Heart right ventricle (tissue), 16 donors: Measurements from ENCODE around the gene PCDHGB4. TPM values are rescaled to one million over a fixed set of nuclear protein-coding genes. Genes with fewer than 3 reads are reported as not detected.

Source experiments
- ATAC-seq, 8 donors: fragments of 200-7000 bp; cut with Tn5 transposase; one replicate each; pipeline ENCODE4 v1.9.1; 2020; ENCODE audit warnings: mild to moderate bottlenecking in 8 of 8, moderate library complexity in 8 of 8, moderate number of reproducible peaks in 1 of 8
- DNase-seq, 2 donors: peaks; one replicate each; pipeline ENCODE4 v3.0.0-alpha.2; 2020
- H3K27ac ChIP-seq, 10 donors: fragments of 200-600 bp; sonication (generic) in 2 of 10; one replicate each; pipeline versions ENCODE4 v1.5.0 to v1.8.0; 2020 to 2022; ENCODE audit warnings: mild to moderate bottlenecking in 3 of 10
- H3K27me3 ChIP-seq, 7 donors: fragments of 200-600 bp; one replicate each; pipeline ENCODE4 v1.8.0; 2021 to 2022; ENCODE audit warnings: mild to moderate bottlenecking in 2 of 7
- H3K36me3 ChIP-seq, 9 donors: fragments of 200-600 bp; sonication (generic) in 1 of 9; one replicate each; pipeline versions ENCODE4 v1.5.0 to v1.8.0; 2020 to 2022; ENCODE audit warnings: mild to moderate bottlenecking in 2 of 9
- H3K4me1 ChIP-seq, 9 donors: fragments of 200-600 bp; sonication (generic) in 1 of 9; one replicate each; pipeline versions ENCODE4 v1.5.0 to v1.8.0; 2020 to 2022; ENCODE audit warnings: mild to moderate bottlenecking in 4 of 9
- H3K4me3 ChIP-seq, 10 donors: fragments of 200-600 bp; sonication (generic) in 2 of 10; one replicate each; pipeline versions ENCODE4 v1.5.0 to v1.8.0; 2020 to 2022; ENCODE audit warnings: mild to moderate bottlenecking in 7 of 10, moderate library complexity in 2 of 10
- H3K9me3 ChIP-seq, 11 donors: fragments of 200-600 bp in 10 of 11; sonication (generic) in 2 of 11; one replicate each; pipeline versions ENCODE4 v1.5.0 to v1.8.0; 2013 to 2022; ENCODE audit warnings: mild to moderate bottlenecking in 2 of 11, control low read depth in 1 of 11, moderate library complexity in 1 of 11
- WGBS, 2 donors: extraction: QIAGEN DNeasy Blood & Tissue Kit; methylation state at CpG; one replicate each; pipeline ENCODE4 v1.1.7; 2013; ENCODE audit warnings: inconsistent platforms in 1 of 2; 5-methylcytosine and 5-hydroxymethylcytosine counted together
- intact Hi-C, 10 donors: fragments of 100-400 bp; cut with DNase I; formaldehyde crosslinking; loops; one replicate each; pipeline versions ENCODE4 v1.11.1 to v1.14.2; 2022
- polyA plus RNA-seq, 2 donors: library from polyadenylated mRNA; stranded (reverse); fragments of 200-250 nt; gene quantifications; one replicate each; pipeline ENCODE4 v1.2.3, GENCODE V29; 2013
- total RNA-seq, 10 donors: library from RNA; stranded (reverse); fragmentation: NEBNext Ultra II Directional in 3 of 10; extraction: Animal tissue kit (Norgen Biotek cat#: 25700) in 3 of 10; gene quantifications; one replicate each; pipeline versions ENCODE4 v1.2.1 to v1.2.4, GENCODE V29; 2021 to 2023
- TF ChIP-seq, protein P1 (sequence below), 9 donors: fragments of 200-600 bp; sonication (generic) in 2 of 9; IDR thresholded peaks; one replicate each; pipeline versions ENCODE4 v1.5.0 to v1.8.0; 2021 to 2022; ENCODE audit warnings: antibody characterized with exemption in 9 of 9, mild to moderate bottlenecking in 5 of 9, moderate library complexity in 1 of 9
- donor health status: Arrhythmogenic right ventricular cardiomyopathy.
- donor health status: ischemic (EF 13 %, LVEDD 7.1; RV severe dilation, severe dysfunction).
- donor health status: healthy with polysubstance abuse.
- donor health status: DM: no; HTN: yes; CAD: no.
- donor health status: DM: no; HTN: no; CAD: no.
- donor health status: ischemic (EF 25% LVEDD 6.9; RV normal size, moderate dysfunction).
- donor health status: ischemic (EF 25% LVEDD 5.7; RV mildly dilated, moderate dysfunction).
- donor health status: healthy.
- donor health status: DM: yes; HTN: yes; CAD: no.
- donor health status: Ischemic cardiomyopathy.
- donor health status: ischemic (EF 35%, LVEDD 5.7; RV mildly dilated, moderate dysfunction).
- donor health status: nonischemic (EF 11% LVEDD 7.7; RV severe dilation, severe dysfunction).
- donor health status: DM: yes; HTN: yes; CAD: no.
- donor health status: PGD.
- donor health status: ischemic (EF 29% LVEDD 5.4; RV normal size, mild dysfunction).
- donor health status: nonischemic (EF 23%, LVEDD 6.1; RV moderate dilation, normal function).

The PCDHGB4 gene
- total and polyA plus RNA-seq, 12 donors: 0.96 to 10.9 (median 7.1) TPM

DNA sequence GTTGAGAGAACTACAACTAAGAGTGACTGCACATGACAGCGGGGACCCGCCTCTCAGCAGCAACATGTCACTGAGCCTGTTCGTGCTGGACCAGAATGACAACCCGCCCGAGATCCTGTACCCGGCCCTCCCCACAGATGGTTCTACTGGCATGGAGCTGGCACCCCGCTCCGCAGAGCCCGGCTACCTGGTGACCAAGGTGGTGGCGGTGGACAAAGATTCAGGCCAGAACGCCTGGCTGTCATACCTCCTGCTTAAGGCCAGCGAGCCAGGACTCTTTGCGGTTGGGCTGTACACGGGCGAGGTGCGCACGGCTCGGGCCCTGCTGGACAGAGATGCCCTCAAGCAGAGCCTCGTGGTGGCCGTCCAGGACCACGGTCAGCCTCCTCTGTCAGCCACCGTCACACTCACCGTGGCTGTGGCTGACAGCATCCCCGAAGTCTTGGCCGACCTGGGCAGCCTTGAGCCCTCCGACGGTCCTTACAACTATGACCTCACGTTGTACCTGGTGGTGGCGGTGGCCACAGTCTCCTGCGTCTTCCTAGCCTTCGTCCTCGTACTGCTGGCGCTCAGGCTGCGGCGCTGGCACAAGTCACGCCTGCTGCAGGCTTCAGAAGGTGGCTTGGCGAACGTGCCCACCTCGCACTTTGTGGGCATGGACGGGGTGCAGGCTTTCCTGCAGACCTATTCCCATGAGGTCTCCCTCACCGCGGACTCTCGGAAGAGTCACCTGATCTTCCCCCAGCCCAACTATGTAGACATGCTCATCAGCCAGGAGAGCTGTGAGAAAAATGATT, 2.8 kb upstream of the PCDHGB4 start:
- no peak overlapping the region for H3K27ac ChIP-seq
- ATAC-seq (peak in 1 of 8 donors; percentile 17), DNase-seq (no peak)
- H3K4me3 ChIP-seq: no peak overlapping the region
- intact Hi-C loops: no loop called here
- H3K9me3 ChIP-seq: peaks cover 0 to 97% (median 53%) of the 10 kb centered on the region in 11 donors
- peaks cover 0 to 6% (median 0%) of the 10 kb centered on the region in 9 donors for H3K4me1 ChIP-seq
- H3K27me3 ChIP-seq: peaks cover 0 to 54% (median 0%) of the 10 kb centered on the region in 7 donors
- peaks cover 0 to 27% (median 0%) of the 10 kb centered on the region in 9 donors for H3K36me3 ChIP-seq
- 49 to 58% methylated on average over 43 of the region's 43 CpGs for WGBS, 2 donors
- TF ChIP-seq, protein P1, sequence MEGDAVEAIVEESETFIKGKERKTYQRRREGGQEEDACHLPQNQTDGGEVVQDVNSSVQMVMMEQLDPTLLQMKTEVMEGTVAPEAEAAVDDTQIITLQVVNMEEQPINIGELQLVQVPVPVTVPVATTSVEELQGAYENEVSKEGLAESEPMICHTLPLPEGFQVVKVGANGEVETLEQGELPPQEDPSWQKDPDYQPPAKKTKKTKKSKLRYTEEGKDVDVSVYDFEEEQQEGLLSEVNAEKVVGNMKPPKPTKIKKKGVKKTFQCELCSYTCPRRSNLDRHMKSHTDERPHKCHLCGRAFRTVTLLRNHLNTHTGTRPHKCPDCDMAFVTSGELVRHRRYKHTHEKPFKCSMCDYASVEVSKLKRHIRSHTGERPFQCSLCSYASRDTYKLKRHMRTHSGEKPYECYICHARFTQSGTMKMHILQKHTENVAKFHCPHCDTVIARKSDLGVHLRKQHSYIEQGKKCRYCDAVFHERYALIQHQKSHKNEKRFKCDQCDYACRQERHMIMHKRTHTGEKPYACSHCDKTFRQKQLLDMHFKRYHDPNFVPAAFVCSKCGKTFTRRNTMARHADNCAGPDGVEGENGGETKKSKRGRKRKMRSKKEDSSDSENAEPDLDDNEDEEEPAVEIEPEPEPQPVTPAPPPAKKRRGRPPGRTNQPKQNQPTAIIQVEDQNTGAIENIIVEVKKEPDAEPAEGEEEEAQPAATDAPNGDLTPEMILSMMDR (IDR thresholded peaks at IDR 0.05): no peak

DNA sequence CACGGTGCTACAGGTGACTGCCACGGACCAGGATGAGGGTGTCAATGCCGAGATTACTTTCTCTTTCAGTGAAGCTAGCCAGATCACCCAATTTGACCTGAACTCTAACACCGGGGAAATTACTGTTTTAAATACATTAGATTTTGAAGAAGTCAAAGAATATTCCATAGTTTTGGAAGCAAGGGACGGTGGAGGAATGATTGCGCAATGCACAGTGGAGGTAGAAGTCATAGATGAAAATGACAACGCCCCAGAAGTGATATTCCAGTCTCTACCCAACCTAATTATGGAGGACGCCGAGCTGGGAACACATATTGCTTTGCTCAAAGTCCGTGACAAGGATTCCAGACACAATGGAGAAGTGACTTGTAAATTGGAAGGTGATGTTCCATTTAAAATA, 1.2 kb downstream of the PCDHGB4 start:
- peaks cover 0 to 97% (median 62%) of the 10 kb centered on the region in 11 donors for H3K9me3 ChIP-seq
- TF ChIP-seq, protein P1 (IDR thresholded peaks at IDR 0.05): no peak
- DNase-seq: no peak
- peaks cover 0 to 28% (median 3%) of the 10 kb centered on the region in 9 donors for H3K36me3 ChIP-seq
- intact Hi-C loops: no loop called here
- peaks cover 0 to 14% (median 0%) of the 10 kb centered on the region in 9 donors for H3K4me1 ChIP-seq
- H3K27me3 ChIP-seq: peaks cover 0 to 50% (median 0%) of the 10 kb centered on the region in 7 donors
- ATAC-seq: no peak
- no peak overlapping the region for H3K27ac ChIP-seq
- 56 to 58% methylated on average over 10 of the region's 10 CpGs for WGBS, 2 donors
- H3K4me3 ChIP-seq: no peak overlapping the region

DNA sequence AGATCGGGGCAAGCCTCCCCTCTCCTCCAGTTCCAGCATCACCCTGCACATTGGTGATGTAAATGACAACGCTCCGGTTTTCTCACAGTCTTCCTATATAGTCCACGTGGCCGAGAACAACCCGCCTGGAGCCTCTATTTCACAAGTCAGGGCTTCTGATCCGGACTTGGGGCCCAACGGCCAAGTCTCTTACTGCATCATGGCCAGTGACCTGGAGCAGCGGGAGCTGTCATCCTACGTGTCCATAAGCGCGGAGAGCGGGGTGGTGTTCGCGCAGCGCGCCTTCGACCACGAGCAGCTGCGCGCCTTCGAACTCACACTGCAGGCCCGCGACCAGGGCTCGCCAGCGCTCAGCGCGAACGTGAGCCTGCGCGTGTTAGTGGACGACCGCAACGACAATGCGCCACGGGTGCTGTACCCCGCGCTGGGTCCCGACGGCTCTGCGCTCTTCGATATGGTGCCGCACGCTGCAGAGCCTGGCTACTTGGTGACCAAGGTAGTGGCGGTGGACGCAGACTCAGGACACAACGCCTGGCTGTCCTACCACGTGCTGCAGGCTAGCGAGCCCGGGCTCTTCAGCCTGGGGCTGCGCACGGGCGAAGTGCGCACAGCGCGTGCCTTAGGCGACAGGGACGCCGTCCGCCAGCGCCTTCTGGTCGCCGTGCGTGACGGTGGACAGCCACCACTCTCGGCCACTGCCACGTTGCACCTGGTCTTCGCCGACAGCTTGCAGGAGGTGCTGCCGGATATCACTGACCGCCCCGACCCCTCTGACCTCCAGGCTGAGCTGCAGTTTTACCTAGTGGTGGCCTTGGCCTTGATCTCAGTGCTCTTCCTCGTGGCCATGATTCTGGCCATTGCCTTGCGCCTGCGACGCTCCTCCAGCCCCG, 1.9 kb downstream of the PCDHGB4 start:
- peaks cover 0 to 97% (median 65%) of the 10 kb centered on the region in 11 donors for H3K9me3 ChIP-seq
- no peak overlapping the region for H3K27ac ChIP-seq
- no peak overlapping the region for H3K4me3 ChIP-seq
- TF ChIP-seq, protein P1 (IDR thresholded peaks at IDR 0.05): no peak
- intact Hi-C loops: loop anchor here in 1 of 10 donors (5.0 kb wide), 1 partner anchor 37 kb away; the partner anchor contains the start of gene PCDHGB1
- peaks cover 0 to 14% (median 0%) of the 10 kb centered on the region in 9 donors for H3K4me1 ChIP-seq
- peaks cover 0 to 28% (median 3%) of the 10 kb centered on the region in 9 donors for H3K36me3 ChIP-seq
- DNase-seq (no peak), ATAC-seq (no peak)
- H3K27me3 ChIP-seq: peaks cover 0 to 56% (median 0%) of the 10 kb centered on the region in 7 donors
- 40% methylated on average over 77 of the region's 77 CpGs for WGBS, 2 donors
